ENCODE data around the gene CLVS2.

- TF ChIP-seq EZH2 (IDR thresholded peaks at IDR 0.05) (no peak), POLR2AphosphoS5 (IDR thresholded peaks at IDR 0.05; ENCODE audit: borderline replicate concordance, low read depth, low read length) (no peak)
Measured at GRCh38 chr6:122953766-122954165, 42.3 kb upstream of the CLVS2 start.
